ENCODE results near the gene SRP68.
A peak's percentile ranks its signal among the peaks of the same experiment; 100 is the strongest.

SRP68 gene

DNA sequence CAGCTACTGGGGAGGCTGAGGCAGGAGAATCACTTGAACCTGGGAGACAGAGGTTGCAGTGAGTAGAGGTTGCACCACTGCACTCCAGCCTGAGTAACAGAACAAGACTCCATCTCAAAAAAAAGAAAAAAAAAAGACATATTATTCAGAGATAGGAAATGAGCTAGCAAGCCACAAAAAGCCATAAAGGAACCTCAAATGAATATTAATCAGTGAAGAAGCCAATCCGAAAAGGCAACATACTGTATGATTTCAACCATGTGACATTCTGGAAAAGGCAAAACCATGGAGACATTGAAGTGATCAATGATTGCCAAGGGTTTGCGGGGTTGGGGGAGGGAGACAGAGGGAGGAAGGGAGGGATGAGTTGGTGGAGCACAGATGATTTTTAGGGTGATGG, 39.6 kb upstream of the SRP68 start:
- H3K36me3 Mint-ChIP-seq (ENCODE audit: low read depth) = no peaks in the 10 kb centered on the region
- peaks cover 4% of the 10 kb centered on the region for H3K9me3 Mint-ChIP-seq
- TF ChIP-seq, protein P1, sequence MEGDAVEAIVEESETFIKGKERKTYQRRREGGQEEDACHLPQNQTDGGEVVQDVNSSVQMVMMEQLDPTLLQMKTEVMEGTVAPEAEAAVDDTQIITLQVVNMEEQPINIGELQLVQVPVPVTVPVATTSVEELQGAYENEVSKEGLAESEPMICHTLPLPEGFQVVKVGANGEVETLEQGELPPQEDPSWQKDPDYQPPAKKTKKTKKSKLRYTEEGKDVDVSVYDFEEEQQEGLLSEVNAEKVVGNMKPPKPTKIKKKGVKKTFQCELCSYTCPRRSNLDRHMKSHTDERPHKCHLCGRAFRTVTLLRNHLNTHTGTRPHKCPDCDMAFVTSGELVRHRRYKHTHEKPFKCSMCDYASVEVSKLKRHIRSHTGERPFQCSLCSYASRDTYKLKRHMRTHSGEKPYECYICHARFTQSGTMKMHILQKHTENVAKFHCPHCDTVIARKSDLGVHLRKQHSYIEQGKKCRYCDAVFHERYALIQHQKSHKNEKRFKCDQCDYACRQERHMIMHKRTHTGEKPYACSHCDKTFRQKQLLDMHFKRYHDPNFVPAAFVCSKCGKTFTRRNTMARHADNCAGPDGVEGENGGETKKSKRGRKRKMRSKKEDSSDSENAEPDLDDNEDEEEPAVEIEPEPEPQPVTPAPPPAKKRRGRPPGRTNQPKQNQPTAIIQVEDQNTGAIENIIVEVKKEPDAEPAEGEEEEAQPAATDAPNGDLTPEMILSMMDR (IDR thresholded peaks at IDR 0.05; ENCODE audit: unreplicated experiment in 3 of 3) = no peak
- no peak overlapping the region for H3K4me3 Mint-ChIP-seq
- peaks cover 6% of the 10 kb centered on the region for H3K27me3 Mint-ChIP-seq (ENCODE audit: low read depth)
- peaks cover under 1% of the 10 kb centered on the region for H3K4me1 Mint-ChIP-seq
- H3K27ac Mint-ChIP-seq = no peak overlapping the region

- TF ChIP-seq, protein P1 (IDR thresholded peaks at IDR 0.05; ENCODE audit: unreplicated experiment in 3 of 3) = peak in 2 of 3 experiments; percentile 16 to 19
- H3K9me3 Mint-ChIP-seq = no peaks in the 10 kb centered on the region
- no peak overlapping the region for H3K27ac Mint-ChIP-seq
- H3K4me3 Mint-ChIP-seq = no peak overlapping the region
- peaks cover 8% of the 10 kb centered on the region for H3K27me3 Mint-ChIP-seq (ENCODE audit: low read depth)
- H3K36me3 Mint-ChIP-seq (ENCODE audit: low read depth) = no peaks in the 10 kb centered on the region
- H3K4me1 Mint-ChIP-seq = peaks cover 24% of the 10 kb centered on the region
These were observed 35.2 kb upstream of the SRP68 start for GRCh38 chr17:76107509-76107908.

- TF ChIP-seq, protein P1 (IDR thresholded peaks at IDR 0.05; ENCODE audit: unreplicated experiment in 3 of 3) = no peak
- Mint-ChIP-seq H3K36me3 (ENCODE audit: low read depth) (peaks cover 4% of the 10 kb centered on the region), H3K27me3 (ENCODE audit: low read depth) (peaks cover 4% of the 10 kb centered on the region), H3K4me1 (peaks cover 24% of the 10 kb centered on the region), H3K4me3 (peak overlapping the region in 2 of 3 experiments; percentile 8 to 87), H3K27ac (peak overlapping the region; percentile 77 to 97 (median 93)), H3K9me3 (no peaks in the 10 kb centered on the region)
These were observed 34.4 kb upstream of the SRP68 start for GRCh38 chr17:76106703-76107102.

- Mint-ChIP-seq H3K4me3 (peak overlapping the region; percentile 62 to 95 (median 65)), H3K4me1 (peaks cover 24% of the 10 kb centered on the region), H3K27me3 (ENCODE audit: low read depth) (peaks cover 4% of the 10 kb centered on the region), H3K9me3 (no peaks in the 10 kb centered on the region), H3K36me3 (ENCODE audit: low read depth) (peaks cover 15% of the 10 kb centered on the region), H3K27ac (peak overlapping the region; percentile 50 to 68 (median 59))
- TF ChIP-seq, protein P1 (IDR thresholded peaks at IDR 0.05; ENCODE audit: unreplicated experiment in 3 of 3) = no peak
These were observed 32.5 kb upstream of the SRP68 start for GRCh38 chr17:76104896-76105231.

DNA sequence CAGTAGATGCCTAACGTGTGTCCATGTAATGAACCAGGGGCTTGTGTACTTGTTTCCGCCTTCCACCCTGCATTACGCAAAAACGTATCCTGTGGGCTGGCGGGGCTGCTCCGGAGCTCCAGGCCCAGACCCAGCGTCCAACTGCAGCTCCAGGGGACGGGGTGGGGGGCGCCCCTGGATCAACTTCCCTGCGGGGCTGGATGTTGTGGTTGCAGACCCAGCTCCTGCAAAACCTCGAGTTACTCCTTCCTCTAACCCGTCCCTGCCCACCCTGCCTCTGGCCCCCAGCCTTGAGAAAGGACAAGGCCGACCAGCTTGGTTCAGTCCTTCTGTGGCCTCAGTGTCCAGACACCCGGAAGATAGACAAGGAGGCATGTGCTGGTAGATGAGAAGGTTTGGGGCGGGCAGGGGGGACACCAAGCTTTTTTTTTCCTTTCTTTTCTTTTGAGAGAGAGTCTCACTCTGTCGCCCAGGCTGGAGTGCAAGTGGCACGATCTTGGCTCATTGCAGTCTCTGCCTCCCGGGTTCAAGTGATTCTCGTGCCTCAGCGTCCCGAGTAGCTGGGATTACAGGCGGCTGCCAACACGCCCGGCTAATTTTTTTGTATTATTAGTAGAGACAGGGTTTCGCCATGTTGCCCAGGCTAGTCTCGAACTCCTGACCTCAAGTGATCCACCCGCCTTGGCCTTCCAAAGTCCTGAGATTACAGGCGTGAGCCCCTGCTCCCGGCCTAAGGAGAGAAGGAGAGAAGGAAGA, 32.0 kb upstream of the SRP68 start:
- H3K36me3 Mint-ChIP-seq (ENCODE audit: low read depth) = peaks cover 21% of the 10 kb centered on the region
- H3K4me3 Mint-ChIP-seq = peak overlapping the region; percentile 94 to 95 (median 95)
- peak overlapping the region; percentile 99 to 100 (median 99) for H3K27ac Mint-ChIP-seq
- H3K4me1 Mint-ChIP-seq = peaks cover 24% of the 10 kb centered on the region
- H3K27me3 Mint-ChIP-seq (ENCODE audit: low read depth) = peaks cover 4% of the 10 kb centered on the region
- H3K9me3 Mint-ChIP-seq = no peaks in the 10 kb centered on the region
- TF ChIP-seq, protein P1 (IDR thresholded peaks at IDR 0.05; ENCODE audit: unreplicated experiment in 3 of 3) = no peak

Measured in nephron (organoid).